ENCODE measurements around the gene EMD. TPM values are rescaled to one million over a fixed set of nuclear protein-coding genes. Genes with fewer than 3 reads are reported as not detected.
"Not testable (repeated sequence)": the region's sequence is repeated elsewhere in the genome, so short reads cannot be mapped to it uniquely, and the experiment has no call there.

Gene EMD
- total RNA-seq, 2 donors from 2014 or later = 41.5 to 47.0 TPM

GRCh38 chrX:154397888-154398667 is 19.0 kb downstream of the EMD start, which contains the start of gene RPL10:
Gene RPL10 (plus strand): TSS chrX:154398377. CDS start chrX:154398520, 143 bp downstream.
- Histone ChIP-seq H3K4me1 (peaks cover 0 to 18% of the 10 kb centered on the region in 2 donors), H3K4me3 (peak within 1 kb of the TSS; percentile 59 to 76), H3K36me3 (peaks cover 27% of the 10 kb centered on the region), H3K9me3 (no peaks in the 10 kb centered on the region), H3K27me3 (no peaks in the 10 kb centered on the region), H3K27ac (peak within 1 kb of the TSS; percentile 89 to 99)
- TF ChIP-seq CTCF (IDR thresholded peaks at IDR 0.05) = no peak
- peak; percentile 96 for DNase-seq (ENCODE audit: low spot score)

DNA sequence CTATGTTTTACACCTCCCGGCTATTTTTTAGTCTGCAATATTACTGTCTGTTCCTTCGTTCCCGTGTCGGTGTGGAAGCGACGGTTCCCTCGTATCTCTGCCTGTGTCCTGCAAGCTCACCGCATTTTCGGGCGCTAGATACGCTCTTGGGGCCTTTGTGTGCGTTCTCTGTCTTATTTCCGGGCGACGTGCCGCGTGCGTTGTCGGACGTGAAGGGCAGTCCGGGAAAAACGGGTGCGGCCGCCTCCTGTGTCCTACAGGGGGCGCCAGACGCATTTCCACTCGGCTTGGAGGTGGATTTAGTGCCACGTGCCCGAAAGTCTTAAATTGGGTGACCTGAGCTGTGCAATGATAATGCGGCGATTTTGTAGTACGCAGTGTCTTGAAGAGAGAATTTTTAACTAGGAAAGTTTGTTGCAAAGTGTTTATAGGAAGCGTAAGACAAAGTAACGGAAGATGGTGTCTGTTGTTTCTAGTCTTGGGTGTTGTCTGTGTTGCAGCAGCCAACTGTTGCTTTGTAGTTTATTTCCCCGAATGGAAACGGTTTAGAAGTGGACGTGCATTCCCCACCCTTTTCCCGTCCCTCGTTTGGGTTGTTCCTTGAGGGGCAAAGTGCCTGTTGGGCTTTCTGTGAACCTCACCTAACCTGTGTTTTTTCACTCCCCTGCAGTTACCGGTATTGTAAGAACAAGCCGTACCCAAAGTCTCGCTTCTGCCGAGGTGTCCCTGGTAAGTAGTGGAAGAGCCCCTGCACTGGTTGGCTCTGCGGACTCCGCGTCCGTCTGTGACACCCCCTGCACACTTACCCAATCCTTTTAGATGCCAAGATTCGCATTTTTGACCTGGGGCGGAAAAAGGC is 19.8 kb downstream of the EMD start:
- H3K36me3 ChIP-seq = peaks cover 27% of the 10 kb centered on the region
- H3K27ac ChIP-seq = peak overlapping the region; percentile 89 to 99
- peak; percentile 57 to 85 for TF ChIP-seq CTCF (IDR thresholded peaks at IDR 0.05)
- H3K4me1 ChIP-seq = peaks cover 0 to 18% of the 10 kb centered on the region in 2 donors
- peak overlapping the region; percentile 59 to 76 for H3K4me3 ChIP-seq
- peak; percentile 88 for DNase-seq (ENCODE audit: low spot score)
- no peaks in the 10 kb centered on the region for H3K27me3 ChIP-seq
- no peaks in the 10 kb centered on the region for H3K9me3 ChIP-seq

- DNase-seq (ENCODE audit: low spot score) = no peak
- peaks cover 27% of the 10 kb centered on the region for H3K36me3 ChIP-seq
- H3K4me1 ChIP-seq = peaks cover 0 to 18% of the 10 kb centered on the region in 2 donors
- H3K27me3 ChIP-seq = no peaks in the 10 kb centered on the region
- H3K27ac ChIP-seq = peak overlapping the region; percentile 89 to 99
- H3K9me3 ChIP-seq = no peaks in the 10 kb centered on the region
- peak overlapping the region; percentile 59 to 76 for H3K4me3 ChIP-seq
- no peak for TF ChIP-seq CTCF (IDR thresholded peaks at IDR 0.05)
Observed at GRCh38 chrX:154399527-154400368, 20.7 kb downstream of the EMD start.

- not testable (repeated sequence) for H3K9me3 ChIP-seq; DNase-seq (ENCODE audit: low spot score); H3K4me3 ChIP-seq; H3K27me3 ChIP-seq; H3K27ac ChIP-seq
- Histone ChIP-seq H3K4me1 (peaks cover 0 to 18% of the 10 kb centered on the region in 2 donors), H3K36me3 (peaks cover 27% of the 10 kb centered on the region)
Observed at GRCh38 chrX:154400369-154400817, 21.3 kb downstream of the EMD start.

- TF ChIP-seq CTCF (IDR thresholded peaks at IDR 0.05) = no peak
- H3K4me1 ChIP-seq = peaks cover 0 to 18% of the 10 kb centered on the region in 2 donors
- DNase-seq (ENCODE audit: low spot score) = no peak
- no peak overlapping the region for H3K4me3 ChIP-seq
- H3K27ac ChIP-seq = no peak overlapping the region
- H3K27me3 ChIP-seq = no peaks in the 10 kb centered on the region
- H3K9me3 ChIP-seq = no peaks in the 10 kb centered on the region
- peaks cover 27% of the 10 kb centered on the region for H3K36me3 ChIP-seq
Observed at GRCh38 chrX:154401045-154401799, 22.1 kb downstream of the EMD start.
